C4-2B (cell line): ENCODE data around the gene PARD3B.

ENCODE experiments used
- H3K27ac ChIP-seq: fragments of 450-650 bp; 2 replicates; pipeline ENCODE4 v1.5.1; 2017
- ZFX ChIP-seq: fragments of 450-650 bp; IDR thresholded peaks from 2 replicates; pipeline ENCODE4 v1.6.1; 2017
- TF ChIP-seq, protein P1 (sequence below): fragments of 450-650 bp; conservative IDR thresholded peaks from 2 replicates; pipeline ENCODE4 v1.5.1; 2017; ENCODE audit warnings: mild to moderate bottlenecking

The PARD3B gene

DNA sequence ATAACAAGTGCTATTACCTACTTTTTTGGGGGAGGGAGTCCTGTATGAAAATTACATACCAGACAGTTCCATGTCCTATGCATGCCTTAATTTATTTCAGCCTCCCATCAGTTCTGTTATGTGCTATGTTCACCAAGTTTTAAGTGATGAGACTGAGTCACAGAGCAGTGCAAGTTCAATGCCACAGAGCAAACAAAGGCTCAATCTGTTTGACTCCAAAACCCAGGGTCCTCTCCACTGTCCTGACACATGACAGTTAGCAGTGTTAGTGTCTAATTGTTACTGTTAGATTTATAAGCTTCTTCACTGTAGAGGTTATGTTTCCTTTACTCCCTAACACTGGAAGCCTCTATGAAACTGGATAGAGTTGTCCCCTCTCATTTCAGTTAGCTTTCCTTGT, 498.0 kb downstream of the PARD3B start:
- TF ChIP-seq, protein P1, sequence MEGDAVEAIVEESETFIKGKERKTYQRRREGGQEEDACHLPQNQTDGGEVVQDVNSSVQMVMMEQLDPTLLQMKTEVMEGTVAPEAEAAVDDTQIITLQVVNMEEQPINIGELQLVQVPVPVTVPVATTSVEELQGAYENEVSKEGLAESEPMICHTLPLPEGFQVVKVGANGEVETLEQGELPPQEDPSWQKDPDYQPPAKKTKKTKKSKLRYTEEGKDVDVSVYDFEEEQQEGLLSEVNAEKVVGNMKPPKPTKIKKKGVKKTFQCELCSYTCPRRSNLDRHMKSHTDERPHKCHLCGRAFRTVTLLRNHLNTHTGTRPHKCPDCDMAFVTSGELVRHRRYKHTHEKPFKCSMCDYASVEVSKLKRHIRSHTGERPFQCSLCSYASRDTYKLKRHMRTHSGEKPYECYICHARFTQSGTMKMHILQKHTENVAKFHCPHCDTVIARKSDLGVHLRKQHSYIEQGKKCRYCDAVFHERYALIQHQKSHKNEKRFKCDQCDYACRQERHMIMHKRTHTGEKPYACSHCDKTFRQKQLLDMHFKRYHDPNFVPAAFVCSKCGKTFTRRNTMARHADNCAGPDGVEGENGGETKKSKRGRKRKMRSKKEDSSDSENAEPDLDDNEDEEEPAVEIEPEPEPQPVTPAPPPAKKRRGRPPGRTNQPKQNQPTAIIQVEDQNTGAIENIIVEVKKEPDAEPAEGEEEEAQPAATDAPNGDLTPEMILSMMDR: no peak
- TF ChIP-seq ZFX: no peak

GRCh38 chr2:205045706-205046105, 500.4 kb downstream of the PARD3B start:
- no peak overlapping the region for H3K27ac ChIP-seq
- TF ChIP-seq ZFX: no peak
- TF ChIP-seq, protein P1: no peak

More for the DNA sequence above, 498.0 kb downstream of the PARD3B start:
- H3K27ac ChIP-seq: no peak overlapping the region

DNA sequence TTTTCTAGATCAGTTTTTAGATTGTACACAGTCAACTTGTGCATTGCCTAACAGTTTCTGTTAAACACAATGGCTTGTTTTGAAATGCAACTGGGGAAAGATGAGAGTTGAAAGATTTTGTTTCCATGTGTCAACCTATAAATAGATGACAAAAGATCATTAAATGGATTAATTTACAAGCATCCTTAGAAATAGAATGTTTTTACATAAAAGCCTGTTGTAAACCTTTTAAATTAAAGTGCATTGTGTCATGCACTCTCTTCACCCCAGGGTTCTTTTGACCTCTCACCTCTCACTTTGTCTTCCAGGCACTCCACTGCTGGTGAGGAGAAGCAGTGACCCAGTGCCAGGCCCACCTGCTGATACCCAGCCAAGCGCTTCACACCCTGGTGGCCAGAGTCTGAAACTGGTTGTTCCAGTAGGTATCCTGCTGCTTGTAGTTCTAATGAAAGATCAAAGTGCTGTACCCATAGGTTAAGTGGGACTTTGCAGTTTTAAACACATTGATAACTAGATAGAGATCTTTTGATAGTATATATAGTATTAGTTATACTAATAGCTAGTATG, 502.1 kb downstream of the PARD3B start:
- H3K27ac ChIP-seq: no peak overlapping the region
- TF ChIP-seq, protein P1: 0 out of 2 replicates have a peak, but pooled peaks have one; percentile 11
- TF ChIP-seq ZFX: no peak

GRCh38 chr2:205051417-205051816, 506.1 kb downstream of the PARD3B start:
- H3K27ac ChIP-seq: no peak overlapping the region
- TF ChIP-seq ZFX: no peak
- TF ChIP-seq, protein P1: no peak; the same call in 1 of the 2 replicates

DNA sequence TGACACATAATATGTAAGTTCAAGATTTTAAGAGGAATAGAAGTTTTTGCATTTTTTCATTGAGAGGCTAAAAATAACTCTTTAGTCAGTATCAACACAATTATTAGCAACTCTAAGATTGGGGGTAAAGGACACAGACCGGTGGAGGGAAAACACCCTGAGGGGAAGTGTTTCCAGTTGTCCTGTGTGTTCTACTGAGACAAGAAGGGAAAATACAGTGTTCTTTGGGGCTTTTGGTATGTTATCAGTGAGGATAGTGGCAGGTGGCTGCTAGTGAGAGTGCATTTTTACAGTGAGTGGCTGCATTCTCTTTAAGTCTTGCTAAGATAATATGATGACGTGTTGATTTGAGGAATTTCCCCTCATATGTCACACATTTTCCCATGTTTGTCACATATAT, 507.5 kb downstream of the PARD3B start:
- TF ChIP-seq, protein P1: no peak
- no peak for TF ChIP-seq ZFX
- H3K27ac ChIP-seq: no peak overlapping the region

GRCh38 chr2:205053827-205054410, 508.6 kb downstream of the PARD3B start:
- no peak for TF ChIP-seq ZFX
- TF ChIP-seq, protein P1: no peak
- no peak overlapping the region for H3K27ac ChIP-seq

DNA sequence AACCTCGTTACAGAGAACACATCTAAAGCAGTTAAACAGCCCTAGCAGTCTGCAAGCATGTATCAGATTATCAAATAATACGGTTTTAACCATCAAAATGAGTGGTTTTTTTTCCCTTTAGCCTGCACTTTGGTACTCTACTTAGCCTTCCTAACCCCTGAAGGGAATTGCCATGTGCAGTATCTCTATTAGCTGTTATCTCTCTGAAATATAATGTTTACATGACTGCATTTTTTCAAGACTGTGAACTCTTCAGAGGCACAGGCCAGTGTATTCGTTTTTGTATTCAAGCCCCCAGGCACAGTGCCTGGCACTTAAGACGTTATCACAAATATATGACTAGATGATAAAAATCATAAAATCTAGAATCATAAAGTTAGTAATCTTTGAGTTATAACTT, 509.5 kb downstream of the PARD3B start:
- no peak for TF ChIP-seq ZFX
- TF ChIP-seq, protein P1: no peak
- no peak overlapping the region for H3K27ac ChIP-seq
